Nephron (organoid): ENCODE measurements around the gene C11orf24.
A peak's percentile ranks its signal among the peaks of the same experiment; 100 is the strongest.
"Not testable (repeated sequence)": the region's sequence is repeated elsewhere in the genome, so short reads cannot be mapped to it uniquely, and the experiment has no call there.

Experiments
- H3K27ac Mint-ChIP-seq, 3 experiments: 2 replicates each; pipeline ENCODE4 v1.8.0; 2020; ENCODE audit warnings: mixed read lengths in 3 of 3, mild to moderate bottlenecking in 2 of 3, moderate library complexity in 1 of 3
- H3K27me3 Mint-ChIP-seq: 2 replicates; pipeline ENCODE4 v1.8.0; 2021; ENCODE audit warnings: low read depth, mild to moderate bottlenecking, moderate library complexity, mixed read lengths
- H3K36me3 Mint-ChIP-seq: 2 replicates; pipeline ENCODE4 v1.8.0; 2020; ENCODE audit warnings: low read depth, mixed read lengths
- H3K4me1 Mint-ChIP-seq: 2 replicates; pipeline ENCODE4 v1.8.0; 2020; ENCODE audit warnings: mixed read lengths
- H3K4me3 Mint-ChIP-seq, 3 experiments: 2 replicates each; pipeline ENCODE4 v1.8.0; 2020; ENCODE audit warnings: mild to moderate bottlenecking in 3 of 3, mixed read lengths in 3 of 3, moderate library complexity in 2 of 3
- H3K9me3 Mint-ChIP-seq: 2 replicates; pipeline ENCODE4 v1.8.0; 2020; ENCODE audit warnings: mixed read lengths
- TF ChIP-seq, protein P1 (sequence below), 3 experiments: fragments of 200-600 bp; sonication (generic); IDR thresholded peaks; one replicate each; pipeline ENCODE4 v1.5.0; 2021; ENCODE audit warnings: antibody characterized with exemption in 3 of 3; ENCODE audit not compliant: unreplicated experiment in 3 of 3

C11orf24 gene

GRCh38 chr11:68254421-68254820 is 17.4 kb downstream of the C11orf24 start:
- TF ChIP-seq, protein P1, sequence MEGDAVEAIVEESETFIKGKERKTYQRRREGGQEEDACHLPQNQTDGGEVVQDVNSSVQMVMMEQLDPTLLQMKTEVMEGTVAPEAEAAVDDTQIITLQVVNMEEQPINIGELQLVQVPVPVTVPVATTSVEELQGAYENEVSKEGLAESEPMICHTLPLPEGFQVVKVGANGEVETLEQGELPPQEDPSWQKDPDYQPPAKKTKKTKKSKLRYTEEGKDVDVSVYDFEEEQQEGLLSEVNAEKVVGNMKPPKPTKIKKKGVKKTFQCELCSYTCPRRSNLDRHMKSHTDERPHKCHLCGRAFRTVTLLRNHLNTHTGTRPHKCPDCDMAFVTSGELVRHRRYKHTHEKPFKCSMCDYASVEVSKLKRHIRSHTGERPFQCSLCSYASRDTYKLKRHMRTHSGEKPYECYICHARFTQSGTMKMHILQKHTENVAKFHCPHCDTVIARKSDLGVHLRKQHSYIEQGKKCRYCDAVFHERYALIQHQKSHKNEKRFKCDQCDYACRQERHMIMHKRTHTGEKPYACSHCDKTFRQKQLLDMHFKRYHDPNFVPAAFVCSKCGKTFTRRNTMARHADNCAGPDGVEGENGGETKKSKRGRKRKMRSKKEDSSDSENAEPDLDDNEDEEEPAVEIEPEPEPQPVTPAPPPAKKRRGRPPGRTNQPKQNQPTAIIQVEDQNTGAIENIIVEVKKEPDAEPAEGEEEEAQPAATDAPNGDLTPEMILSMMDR (IDR thresholded peaks at IDR 0.05; ENCODE audit: unreplicated experiment in 3 of 3): no peak
- Mint-ChIP-seq H3K36me3 (no peaks in the 10 kb centered on the region), H3K27ac (peak overlapping the region in 1 of 3 experiments; percentile 44), H3K9me3 (peaks cover 1% of the 10 kb centered on the region), H3K4me1 (peaks cover 15% of the 10 kb centered on the region), H3K27me3 (no peaks in the 10 kb centered on the region), H3K4me3 (no peak overlapping the region)

- no peak overlapping the region for H3K27ac Mint-ChIP-seq
- peaks cover 9% of the 10 kb centered on the region for H3K4me1 Mint-ChIP-seq
- no peak overlapping the region for H3K4me3 Mint-ChIP-seq
- H3K27me3 Mint-ChIP-seq: no peaks in the 10 kb centered on the region
- H3K36me3 Mint-ChIP-seq: no peaks in the 10 kb centered on the region
- TF ChIP-seq, protein P1 (IDR thresholded peaks at IDR 0.05; ENCODE audit: unreplicated experiment in 3 of 3): no peak
- peaks cover 3% of the 10 kb centered on the region for H3K9me3 Mint-ChIP-seq
Observed at GRCh38 chr11:68251765-68252164, 20.0 kb downstream of the C11orf24 start.

DNA sequence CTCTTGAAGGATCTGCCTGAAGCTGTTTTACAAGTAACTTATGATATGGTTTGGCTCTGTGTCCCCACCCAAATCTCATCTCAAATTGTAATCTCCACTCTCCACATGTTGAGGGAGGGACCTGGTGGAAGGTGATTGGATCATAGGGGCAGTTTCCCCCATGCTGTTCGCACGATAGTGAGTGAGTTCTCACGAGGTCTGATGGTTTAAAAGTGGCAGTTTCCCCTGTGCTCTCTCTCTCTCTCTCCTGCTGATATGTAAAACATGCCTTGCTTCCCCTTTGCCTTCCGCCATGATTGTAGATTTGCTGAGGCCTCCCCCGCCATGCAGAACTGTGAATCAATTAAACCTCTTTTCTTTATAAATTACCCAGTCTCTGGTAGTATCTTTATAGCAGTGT is 26.9 kb downstream of the C11orf24 start:
- H3K27me3 Mint-ChIP-seq, H3K4me3 Mint-ChIP-seq, H3K27ac Mint-ChIP-seq, H3K36me3 Mint-ChIP-seq, H3K4me1 Mint-ChIP-seq, H3K9me3 Mint-ChIP-seq: not testable (repeated sequence)

DNA sequence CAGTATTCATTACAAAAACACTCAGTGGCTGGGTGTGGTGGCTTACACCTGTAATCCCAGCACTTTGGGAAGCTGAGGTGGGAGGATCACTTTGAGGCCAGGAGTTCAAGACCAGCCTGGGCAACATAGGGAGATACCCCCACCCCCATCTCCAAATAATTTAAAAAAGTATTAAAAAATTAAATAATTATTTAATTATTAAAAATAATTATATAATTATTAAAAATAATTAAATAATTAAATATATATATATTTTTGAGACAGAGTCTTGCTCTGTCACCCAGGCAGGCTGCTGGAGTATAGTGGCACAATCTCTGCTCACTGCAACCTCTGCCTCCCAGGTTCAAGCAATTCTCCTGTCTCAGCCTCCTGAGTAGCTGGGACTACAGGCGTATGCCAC is 27.9 kb downstream of the C11orf24 start:
- H3K4me1 Mint-ChIP-seq, H3K9me3 Mint-ChIP-seq, H3K36me3 Mint-ChIP-seq, H3K27me3 Mint-ChIP-seq, H3K27ac Mint-ChIP-seq, H3K4me3 Mint-ChIP-seq: not testable (repeated sequence)

- TF ChIP-seq, protein P1 (IDR thresholded peaks at IDR 0.05; ENCODE audit: unreplicated experiment in 3 of 3): no peak
- peaks cover 4% of the 10 kb centered on the region for H3K9me3 Mint-ChIP-seq
- peaks cover 8% of the 10 kb centered on the region for H3K27me3 Mint-ChIP-seq
- H3K27ac Mint-ChIP-seq: no peak overlapping the region
- H3K4me1 Mint-ChIP-seq: no peaks in the 10 kb centered on the region
- H3K36me3 Mint-ChIP-seq: no peaks in the 10 kb centered on the region
- H3K4me3 Mint-ChIP-seq: no peak overlapping the region
Observed at GRCh38 chr11:68242616-68243015, 29.2 kb downstream of the C11orf24 start.

GRCh38 chr11:68231621-68232020 is 40.2 kb downstream of the C11orf24 start:
- Mint-ChIP-seq H3K36me3 (no peaks in the 10 kb centered on the region), H3K27ac (no peak overlapping the region), H3K4me3 (no peak overlapping the region), H3K9me3 (peaks cover 6% of the 10 kb centered on the region), H3K27me3 (peaks cover 3% of the 10 kb centered on the region), H3K4me1 (no peaks in the 10 kb centered on the region)
- TF ChIP-seq, protein P1 (IDR thresholded peaks at IDR 0.05; ENCODE audit: unreplicated experiment in 3 of 3): no peak

DNA sequence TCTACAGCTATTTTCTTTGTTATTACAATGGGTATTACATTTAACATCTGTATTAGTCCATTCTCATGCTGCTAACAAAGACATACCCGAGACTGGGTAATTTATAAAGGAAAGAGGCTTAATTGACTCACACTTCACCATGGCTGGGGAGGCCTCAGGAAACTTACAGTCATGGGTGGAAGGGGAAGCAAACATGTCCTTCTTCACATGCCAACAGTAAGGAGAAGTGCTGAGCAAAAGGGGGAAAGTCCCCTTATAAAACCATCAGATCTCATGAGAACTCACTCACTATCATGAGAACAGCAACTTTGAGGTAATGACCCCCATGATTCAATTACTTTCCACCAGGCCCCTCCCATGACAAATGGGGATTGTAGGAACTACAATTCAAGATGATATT is 42.2 kb downstream of the C11orf24 start:
- Mint-ChIP-seq H3K4me1 (no peaks in the 10 kb centered on the region), H3K36me3 (no peaks in the 10 kb centered on the region), H3K27me3 (peaks cover 3% of the 10 kb centered on the region), H3K27ac (no peak overlapping the region), H3K4me3 (no peak overlapping the region), H3K9me3 (peaks cover 14% of the 10 kb centered on the region)
- TF ChIP-seq, protein P1 (IDR thresholded peaks at IDR 0.05; ENCODE audit: unreplicated experiment in 3 of 3): no peak
